NCI-H345 (cell line): ENCODE results near the gene TANGO2.
A peak's percentile ranks its signal among the peaks of the same experiment; 100 is the strongest.

Source experiments
- DNase-seq: peaks from one replicate; lab custom pipeline; 2025; lab: John Stamatoyannopoulos, UW

TANGO2 gene

DNA sequence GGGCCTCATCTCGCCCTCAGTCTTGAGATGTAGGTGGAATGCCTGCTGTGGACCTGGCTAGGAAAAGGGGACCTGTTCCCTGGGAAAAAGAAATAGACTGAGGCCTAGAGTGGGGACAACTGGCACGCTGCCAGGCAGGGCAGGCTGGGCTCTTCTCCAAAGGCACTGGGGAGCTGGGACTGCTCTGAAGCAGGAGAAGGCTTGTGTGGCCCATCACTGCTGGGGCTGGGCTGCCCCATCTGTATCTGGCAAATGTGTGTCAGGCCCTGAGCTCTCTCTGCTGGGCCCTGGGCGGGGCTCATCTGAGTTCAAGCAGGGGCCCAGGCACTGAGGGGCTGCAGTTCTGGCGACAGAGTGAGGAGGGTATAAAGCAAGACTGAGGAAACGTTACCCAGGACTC lies 37.2 kb upstream of the TANGO2 start:
- DNase-seq = no peak

DNA sequence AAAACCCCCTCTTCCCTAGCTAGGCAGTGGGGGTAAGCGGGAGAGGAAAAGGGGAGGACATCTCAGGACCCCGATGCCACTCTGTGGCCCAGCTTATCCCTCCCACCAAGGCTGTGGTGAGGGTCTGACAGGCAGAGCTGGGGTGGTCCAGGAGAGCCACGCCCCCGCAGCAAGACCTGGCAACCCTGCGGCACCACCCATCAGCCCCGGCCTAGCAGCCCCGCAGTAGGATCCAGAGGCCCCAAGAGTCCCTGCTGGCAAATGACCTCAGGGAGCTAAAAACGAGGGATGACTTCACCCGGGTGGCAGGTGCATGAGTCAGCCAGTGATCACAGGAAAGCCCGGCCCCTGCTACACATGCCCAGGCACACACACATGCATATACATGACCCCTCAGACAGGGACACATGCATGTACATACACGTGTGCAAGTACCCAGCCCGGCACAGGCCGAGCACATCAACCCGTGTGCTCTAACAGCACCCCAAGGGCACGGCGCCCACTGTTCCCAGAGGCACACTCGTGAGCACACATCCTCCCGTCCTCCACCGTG lies 36.6 kb upstream of the TANGO2 start:
- peak; percentile 20 for DNase-seq

DNA sequence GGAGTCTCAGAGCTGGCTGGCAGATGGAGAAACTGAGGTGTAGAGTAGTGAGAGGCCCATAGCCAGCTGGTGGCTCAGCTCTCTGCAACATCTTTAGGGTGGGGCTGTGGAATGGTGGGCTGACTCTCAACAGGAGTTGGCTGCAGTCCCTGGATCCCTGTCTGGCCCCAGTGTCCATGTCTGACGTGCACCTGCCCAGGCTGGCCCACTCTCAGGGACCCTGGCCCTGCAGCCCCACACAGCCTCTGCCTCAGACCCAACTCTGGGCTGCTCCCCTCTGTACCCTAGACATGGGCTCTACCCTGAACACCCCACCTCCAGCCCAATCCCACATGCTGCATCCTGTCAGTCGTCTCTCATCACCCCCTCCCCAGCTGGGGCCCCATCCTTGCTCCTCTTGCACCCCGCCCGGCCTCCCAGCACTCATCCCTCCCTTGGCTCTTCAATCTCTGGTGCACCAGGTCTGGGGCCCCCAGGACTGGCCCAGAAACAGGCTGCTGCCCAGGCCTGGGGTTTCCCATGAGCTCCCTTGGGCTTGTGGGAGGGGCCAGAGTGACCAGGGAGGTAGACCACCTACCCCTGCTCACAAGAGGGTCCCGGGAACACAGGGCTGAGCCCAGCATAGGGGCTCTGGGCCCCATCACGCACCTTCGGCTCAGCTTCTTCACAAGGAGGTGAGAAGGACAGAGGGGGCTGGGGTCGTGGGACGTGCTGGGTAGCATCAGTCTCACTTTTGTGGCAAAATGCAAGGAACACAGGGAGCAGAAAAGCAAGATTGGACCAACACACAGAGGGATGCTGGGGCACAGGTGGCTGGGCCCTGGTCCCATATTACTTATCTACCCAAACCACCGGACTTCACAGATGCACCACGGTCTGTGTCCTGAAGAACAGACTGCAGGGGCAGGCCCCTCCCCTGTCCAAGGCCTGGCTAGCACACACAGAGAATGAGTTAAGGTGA lies 35.8 kb upstream of the TANGO2 start:
- DNase-seq = no peak

DNA sequence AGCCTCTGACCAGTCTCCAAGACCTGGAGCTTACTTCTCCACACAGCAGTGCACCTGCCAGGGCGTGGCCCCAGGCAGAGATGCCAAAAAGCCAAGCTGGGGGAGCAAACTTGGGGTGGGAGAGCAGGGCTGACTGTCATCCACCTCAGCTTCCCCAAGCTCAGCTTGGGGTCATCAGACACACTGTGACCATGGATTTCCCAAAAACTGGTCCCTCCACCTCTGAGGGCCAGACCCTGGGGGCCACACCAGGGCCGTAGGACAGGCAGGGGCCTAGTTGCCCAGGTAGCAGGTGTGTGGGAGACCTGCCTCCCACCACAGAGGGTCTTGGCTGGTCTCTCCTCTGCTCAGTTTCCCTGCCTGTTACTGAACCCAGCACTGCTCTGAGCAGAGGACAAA lies 34.9 kb upstream of the TANGO2 start:
- no peak for DNase-seq

DNA sequence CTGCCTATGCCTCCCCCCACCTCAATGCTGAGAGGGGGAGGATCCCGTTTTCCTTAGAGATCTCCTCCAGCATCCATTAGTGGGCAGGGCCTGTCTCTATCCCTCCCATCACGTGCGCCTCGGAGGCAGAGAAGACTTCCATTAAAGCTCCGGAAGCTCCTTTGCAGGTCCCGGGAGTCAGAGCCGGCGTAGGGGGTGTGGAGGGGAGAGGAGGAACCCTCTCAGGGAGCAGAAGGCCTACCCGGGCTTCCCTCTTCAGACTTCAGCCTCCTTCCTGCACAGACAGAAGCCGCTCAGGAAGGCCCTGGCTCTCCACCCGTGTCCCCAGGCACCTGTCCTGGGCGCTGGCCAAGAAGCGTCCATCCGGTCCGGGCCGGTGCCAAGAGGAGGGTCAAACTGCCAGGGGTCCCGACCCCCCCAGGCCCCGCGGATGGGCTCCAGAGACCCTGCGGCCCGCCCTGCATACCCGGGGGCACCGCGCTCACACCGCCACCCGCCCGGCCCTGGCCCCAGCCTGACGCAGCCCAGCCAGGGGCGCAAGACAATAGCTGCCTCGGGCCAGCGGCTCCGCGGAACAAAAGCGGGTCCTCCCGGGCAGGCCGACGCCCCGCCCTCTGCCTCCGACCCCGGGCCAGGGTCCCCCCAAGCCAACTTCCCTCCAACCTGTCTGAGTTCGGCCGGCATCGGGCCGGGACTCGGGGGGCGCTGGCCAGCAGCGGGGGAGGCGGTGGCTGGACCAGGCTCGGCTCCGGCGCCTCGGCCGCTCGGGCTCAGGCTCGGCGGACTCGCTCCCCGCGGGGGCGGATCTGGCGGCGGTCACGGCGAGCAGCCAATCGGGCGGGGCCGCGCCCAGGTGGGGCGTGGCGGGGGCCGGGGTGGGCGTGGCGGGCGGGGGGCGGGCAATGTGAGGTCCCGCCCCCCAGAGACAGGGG lies 34.2 kb upstream of the TANGO2 start:
- DNase-seq = peak; percentile 74

DNA sequence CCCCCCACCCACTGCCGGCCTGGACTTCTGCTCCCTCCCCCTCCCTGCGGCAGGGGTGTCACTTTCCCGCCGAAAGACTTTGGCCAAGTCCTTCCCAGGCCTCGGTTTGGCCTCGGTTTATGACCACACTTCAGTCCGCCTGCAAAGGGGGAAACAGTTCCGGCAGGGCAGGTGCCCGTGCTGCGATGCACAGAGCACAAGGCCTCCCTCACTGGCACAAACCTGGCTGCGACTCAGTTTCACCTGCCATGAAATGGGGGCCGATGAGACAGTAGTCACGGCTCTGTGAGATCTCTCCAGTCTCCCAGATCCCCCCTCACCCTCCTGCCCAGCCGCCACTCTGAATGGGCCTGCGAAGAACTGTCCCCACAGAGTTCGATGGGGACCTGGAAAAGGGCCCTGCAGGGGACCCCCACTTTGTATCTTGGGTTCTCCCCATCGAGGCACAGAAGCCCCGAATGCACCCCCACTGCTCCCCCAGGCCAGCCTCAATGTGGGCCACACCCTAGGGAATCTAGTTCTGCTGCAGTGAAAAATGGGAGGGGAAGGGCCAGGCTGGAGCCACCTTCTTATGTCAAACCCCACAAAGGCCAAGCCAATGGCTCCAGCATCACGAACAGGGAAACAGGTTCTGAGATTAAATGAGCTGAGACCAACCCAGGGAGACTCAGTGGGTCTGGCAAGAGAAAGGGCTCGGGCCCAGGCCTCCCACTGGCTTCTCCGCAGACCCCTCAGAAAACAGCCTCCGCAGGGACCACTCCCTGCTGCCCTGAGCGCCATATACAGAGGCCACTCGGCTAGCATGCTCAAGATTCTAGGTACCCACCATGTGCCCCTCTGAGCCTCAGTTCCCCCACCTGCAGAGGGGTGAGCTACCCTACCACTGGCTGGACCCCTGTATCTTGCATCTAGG lies 33.3 kb upstream of the TANGO2 start:
- DNase-seq = no peak

DNA sequence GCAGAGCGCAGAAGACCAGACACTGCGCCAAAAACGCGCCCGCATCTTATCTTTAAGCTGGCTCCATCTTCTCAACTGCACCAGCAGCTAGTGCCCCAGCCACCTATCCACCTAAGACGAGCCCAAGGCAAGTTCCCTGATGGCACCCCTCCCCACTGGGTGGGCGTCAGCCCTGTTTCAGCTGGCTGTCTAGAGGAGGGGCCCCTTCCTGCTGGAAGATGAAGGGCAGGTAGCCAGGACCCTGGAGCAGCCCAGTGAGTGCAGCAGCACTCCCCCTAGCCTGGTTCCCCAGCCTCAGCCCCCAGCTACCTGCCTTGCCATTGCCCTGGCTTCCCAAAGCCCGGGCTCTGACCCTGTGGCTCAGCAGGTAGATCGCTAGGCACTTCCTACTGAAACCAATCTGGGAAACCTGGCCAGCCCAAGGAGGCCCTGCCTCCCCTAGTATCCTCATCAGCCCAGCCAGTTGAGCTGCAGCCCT lies 32.5 kb upstream of the TANGO2 start:
- DNase-seq = no peak

DNA sequence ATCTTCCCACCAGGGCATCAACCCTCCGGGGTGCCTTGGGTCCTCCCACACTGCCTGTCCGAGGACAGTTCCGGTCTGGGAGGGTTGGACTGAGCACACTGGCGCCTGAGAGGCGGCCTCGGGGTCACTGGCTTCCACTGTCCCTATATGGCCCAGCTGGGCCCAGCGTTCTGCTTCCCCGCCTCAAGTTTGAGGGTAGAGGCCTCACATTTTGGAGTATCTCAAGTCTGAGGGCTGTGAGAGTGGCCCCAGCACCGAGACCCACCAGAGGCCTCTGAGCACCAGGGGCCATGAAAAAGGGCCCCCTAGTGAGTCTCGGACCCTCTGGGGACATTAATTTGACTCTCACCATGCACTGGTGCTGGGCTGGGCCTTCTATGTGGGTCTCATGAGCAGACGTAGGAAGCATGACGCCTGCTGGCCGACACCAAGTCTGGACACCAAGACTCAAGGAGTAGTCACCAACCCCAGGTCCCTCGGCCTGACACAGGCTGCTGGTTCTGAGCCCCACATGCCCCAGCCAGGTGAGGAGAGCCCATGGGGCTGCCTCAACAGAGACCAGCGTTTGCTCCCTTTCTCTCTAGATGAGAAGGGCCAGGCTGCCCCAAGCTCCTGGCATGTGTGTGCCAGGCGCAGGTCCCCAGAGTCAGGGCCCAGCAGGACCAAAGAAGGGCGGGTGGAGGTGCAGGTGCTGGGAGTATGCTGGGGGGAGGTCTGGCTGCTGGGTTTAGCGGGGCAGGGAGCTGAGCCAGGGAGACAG lies 31.8 kb upstream of the TANGO2 start:
- no peak for DNase-seq

DNA sequence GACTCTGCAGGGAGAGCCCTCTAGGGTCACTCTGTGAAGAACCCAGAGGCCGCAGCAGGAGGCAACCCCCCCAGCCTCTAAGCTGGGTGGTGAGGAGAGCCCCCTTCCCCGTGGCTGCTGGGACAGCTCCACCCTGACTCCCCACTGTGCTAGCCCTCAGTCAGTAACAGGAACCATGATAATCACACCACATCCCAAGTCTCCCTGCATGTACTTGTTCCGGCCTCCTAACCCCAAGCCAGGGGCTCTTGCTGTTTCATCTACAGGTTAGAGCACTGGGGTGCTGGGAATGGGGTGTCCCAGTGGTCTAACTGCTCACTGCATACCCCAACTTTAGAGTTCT lies 31.2 kb upstream of the TANGO2 start:
- DNase-seq = no peak

DNA sequence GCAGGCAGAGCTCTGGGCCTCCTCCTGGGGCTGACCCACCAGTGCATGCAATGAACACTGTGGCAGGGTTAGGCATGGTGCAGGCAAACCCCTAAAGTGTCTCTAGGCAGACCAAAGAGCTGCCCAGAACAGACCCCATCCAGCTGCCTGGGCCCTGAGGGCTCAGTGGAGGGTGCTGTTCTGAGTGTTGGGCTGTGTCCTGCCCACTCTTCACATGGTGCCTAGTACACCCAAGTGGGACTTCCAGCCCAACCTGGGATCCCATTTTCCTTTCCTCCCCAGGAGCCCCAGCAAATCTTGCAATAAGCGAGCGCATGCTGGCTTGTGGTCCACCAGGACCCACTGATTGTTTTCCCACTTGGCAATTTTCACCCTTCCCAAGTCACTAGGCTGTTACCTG lies 30.7 kb upstream of the TANGO2 start:
- DNase-seq = no peak

DNA sequence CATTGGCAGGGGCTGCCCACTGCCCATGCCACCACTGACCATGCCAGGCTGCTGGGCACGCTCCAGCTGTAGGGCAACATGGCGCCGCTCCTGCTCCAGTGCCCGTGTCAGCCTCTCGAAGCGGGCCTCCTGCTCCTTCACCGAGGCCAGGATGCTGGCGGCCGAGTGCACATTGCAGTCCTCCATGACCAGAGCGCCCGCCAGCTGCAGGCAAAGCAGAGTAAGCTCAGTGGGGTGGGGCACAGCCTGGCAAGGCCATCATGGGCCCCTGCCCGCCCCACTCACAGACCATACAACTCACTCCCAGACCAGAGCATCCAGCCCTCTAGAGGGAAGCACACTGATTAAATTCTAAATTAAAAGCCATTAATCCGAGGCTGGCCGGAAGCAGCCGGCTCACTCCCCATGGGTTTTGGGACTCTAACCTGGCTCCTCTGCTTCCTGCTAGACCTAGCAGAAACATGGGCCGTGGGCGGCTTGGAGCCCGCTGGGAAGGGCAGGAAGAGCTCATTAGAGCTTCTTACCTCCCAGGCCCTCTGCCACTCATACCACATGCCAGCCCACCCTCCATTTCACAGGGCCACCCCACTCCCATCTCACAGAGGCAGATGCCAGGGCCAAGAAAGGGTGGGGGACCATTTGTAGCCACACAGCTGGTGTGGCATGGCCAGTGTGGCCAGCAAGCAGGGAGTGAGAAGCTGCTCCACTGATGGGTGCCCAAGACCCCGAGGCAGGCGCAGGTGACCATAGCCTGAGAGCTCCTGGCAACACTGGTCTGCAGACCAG lies 30.1 kb upstream of the TANGO2 start:
- no peak for DNase-seq

DNA sequence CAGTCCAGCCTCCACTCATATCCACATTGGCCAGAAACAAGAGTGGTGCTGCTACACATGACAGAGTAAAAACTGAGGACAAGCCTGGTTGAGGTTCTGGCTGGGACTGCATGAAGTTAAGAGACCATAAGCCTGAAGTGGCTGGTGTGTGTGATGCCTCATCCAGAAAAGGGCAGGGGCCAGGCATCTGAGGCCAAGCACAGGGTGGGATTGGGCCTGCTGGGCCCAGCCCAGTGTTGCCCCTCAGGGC lies 29.6 kb upstream of the TANGO2 start:
- DNase-seq = no peak

DNA sequence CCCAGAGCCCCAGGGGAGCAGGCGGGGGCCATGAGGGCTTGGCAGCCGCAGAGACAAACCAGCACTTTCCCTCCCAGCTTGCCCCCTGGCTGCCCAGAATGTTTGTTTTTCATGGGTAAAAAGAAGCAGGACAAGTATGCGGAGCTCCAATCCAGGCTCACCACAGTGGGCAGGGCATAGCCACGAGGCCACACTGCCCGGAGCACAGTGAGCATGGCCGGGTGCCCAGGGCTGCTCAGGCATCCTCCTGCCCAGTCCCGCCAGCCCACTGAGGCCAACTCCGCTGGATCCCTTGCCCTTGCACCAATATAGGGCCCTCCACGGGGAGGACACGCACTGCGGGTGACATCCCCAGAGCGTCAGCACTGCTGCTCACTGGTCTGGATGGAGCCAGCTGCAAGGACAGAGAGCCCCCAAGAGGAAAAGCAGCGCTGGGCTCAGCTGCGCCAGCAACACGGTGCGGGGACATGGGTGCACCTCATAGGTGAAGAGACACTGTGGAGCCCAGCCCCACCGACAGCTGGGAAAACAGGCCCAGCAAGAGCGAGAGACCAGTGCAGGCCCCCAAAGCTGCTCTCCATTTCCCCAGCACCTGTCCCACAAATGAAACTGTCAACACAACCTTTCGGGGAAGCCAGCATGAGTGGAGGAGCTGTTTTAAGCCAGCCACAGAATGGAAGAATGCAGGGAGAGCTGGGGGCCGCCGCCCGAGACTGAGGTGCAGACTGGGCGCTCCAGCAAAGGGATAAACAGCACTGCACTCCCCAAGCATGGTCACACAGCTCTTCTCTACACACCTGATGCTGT lies 29.1 kb upstream of the TANGO2 start:
- no peak for DNase-seq

DNA sequence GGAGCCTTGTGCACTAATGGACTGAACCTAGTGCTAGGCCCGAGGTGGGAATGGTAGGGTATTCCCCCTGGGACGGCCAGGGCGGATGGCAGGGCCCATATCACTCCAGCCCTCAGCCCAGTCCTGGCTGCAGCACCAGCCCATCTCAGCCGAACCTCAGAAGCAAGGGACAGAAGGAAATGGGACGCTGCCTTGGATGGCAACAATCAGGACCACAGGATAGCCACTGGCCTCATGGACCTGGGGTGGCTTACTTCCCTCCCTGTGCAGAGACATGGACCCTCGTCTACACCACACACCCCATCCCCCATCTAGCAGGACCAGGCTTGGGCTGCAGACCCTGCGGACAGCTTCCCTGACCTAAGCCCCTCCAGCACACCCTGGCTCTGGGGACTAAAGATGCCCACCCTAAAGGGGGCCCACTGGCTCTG lies 28.4 kb upstream of the TANGO2 start:
- DNase-seq = no peak

DNA sequence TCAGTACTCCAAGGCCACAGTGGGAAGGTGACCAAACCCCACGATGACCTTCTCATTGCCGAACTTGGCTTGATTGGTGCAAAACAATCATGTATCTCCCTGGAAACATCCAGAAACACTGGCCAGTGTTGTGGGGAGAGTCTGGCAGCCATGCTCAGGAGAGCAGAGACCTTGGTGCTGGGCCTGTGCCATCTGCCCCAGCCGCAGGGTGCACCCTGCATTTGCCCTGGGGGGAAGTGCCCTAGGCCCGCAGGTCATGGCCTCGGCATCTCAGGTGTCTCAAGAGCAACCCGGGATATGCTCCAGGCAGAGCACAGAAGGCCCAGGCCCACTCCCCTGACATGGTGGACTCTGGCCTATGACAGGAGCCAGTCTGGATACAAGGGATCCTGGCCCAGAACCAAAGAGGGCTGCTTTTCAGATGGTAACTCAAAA lies 28.0 kb upstream of the TANGO2 start:
- DNase-seq = no peak

DNA sequence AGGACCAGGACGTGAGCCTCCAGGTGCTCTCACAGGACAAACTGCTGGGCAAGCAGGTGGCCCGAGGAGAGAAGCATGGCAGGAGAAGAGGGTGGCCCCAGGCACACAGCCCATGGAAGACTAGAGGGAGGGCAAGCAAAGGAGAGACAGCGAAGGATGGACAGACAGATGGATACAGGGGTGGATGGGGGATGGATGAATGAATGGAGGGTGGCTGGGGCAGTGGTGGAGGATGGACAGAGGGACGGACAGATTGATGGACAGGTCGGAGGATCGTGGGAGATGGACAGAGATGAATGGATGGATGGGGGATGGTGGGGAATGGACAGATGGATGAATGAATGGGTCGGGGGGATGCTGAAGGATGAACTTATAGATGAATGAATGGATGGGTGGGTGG lies 27.0 kb upstream of the TANGO2 start:
- DNase-seq = no peak

DNA sequence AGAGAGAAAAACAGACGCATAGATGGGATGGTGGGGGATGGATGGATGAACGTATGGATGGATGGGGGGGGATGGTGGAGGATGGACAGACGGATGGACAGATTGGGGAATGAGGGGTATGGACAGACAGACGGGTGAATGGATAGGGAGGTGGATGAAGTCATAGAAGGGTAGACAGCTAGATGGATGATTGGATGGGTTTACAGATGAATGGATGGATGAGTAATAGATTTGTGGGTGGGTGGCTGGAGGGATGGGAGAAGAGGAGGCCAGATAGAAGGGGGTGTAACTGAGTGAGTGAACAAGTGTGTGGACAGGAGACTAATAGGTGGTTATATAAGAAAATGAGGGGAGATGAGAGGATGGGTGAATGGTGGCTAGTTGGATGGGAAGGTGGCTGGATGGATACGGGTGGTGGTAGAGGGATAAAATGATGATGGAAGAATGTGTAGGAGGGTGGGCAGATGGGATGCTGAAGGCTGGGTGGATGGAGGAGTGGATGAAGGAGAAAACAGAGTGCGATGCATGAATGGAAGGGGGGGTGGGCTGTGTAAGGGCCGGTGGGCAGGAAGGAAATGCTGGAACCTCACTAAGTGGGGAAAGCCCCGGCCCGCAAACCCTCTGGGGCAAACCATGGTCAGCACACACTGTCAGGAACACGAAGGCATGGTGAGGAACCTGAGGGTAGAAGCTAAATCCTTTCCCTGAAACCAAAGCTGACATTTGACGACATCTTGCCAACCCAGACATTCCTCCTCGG lies 25.9 kb upstream of the TANGO2 start:
- no peak for DNase-seq

DNA sequence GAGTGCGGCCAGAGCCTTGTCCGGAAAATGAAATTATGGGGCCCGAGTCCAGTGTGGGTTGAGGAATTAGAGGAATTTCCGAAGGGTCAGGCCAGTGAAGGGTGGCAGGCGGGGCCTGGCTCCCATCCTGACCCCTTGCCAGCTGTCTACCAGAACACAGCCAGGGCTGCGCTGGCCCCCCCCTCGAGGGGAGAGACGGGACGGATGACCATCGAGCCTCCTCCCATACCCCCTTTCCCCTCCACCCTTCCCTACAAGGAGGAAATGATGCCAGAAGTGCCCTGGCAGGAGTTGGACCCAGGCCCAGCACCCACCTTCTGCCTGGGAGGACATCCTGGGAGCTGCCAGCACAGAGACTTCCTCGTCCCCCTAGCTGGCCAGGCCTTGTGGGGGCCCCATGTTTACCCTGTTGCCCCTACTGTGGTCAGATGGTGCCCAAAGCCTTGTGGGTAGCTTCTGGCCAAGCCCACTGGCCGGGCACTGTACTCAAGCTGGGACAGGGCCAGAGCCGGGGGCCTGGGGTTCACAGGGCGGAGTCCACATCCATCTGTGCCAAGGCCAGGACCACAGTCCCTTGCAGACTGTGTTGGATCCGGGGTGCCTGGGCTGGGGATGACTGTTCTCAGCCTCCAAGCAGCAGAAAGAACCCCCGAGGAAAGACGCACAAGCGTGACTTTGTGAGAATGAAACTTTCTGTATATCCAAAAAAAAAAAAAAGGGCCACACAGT lies 25.1 kb upstream of the TANGO2 start:
- no peak for DNase-seq
